ENCODE data around the gene CLSTN2.

DNA sequence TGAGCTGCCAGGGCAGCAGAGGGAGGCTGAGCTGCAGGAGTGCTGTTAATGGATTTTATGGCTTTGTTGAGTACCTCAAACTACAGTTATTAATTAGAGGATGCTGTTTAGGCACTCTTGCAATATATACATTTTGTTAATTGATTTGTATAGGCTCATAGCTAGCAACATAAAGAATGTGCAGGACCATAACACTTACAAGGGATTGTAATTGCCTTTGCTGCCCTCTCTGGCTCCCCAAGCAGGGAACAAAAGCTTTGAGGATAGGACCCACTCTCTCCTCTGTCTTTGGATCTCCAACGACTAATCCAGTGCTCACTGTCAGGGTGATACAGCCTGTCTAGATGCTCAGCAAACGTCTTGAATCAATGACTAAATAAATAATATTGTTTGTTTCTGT, 1.2 kb upstream of the CLSTN2 start:
- TF ChIP-seq, protein P1, sequence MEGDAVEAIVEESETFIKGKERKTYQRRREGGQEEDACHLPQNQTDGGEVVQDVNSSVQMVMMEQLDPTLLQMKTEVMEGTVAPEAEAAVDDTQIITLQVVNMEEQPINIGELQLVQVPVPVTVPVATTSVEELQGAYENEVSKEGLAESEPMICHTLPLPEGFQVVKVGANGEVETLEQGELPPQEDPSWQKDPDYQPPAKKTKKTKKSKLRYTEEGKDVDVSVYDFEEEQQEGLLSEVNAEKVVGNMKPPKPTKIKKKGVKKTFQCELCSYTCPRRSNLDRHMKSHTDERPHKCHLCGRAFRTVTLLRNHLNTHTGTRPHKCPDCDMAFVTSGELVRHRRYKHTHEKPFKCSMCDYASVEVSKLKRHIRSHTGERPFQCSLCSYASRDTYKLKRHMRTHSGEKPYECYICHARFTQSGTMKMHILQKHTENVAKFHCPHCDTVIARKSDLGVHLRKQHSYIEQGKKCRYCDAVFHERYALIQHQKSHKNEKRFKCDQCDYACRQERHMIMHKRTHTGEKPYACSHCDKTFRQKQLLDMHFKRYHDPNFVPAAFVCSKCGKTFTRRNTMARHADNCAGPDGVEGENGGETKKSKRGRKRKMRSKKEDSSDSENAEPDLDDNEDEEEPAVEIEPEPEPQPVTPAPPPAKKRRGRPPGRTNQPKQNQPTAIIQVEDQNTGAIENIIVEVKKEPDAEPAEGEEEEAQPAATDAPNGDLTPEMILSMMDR (IDR thresholded peaks at IDR 0.05; ENCODE audit: poor library complexity) = no peak
- TF ChIP-seq EZH2phosphoT487 (IDR thresholded peaks at IDR 0.05; ENCODE audit: low read depth, severe bottlenecking, unreplicated experiment) = no peak
- no peak for TF ChIP-seq EZH2 (IDR thresholded peaks at IDR 0.05; ENCODE audit: borderline replicate concordance)

Measured in hepatocyte (in vitro differentiated cells).